IPS DF 19.7 (cell line): ENCODE data around the gene GNG14.
"Not testable (repeated sequence)": the region's sequence is repeated elsewhere in the genome, so short reads cannot be mapped to it uniquely, and the experiment has no call there.

Source experiments
- DNase-seq: peaks from one replicate; pipeline ENCODE4 v3.0.0-alpha.2; 2013; ENCODE audit warnings: low read depth, low spot score

The GNG14 gene

DNA sequence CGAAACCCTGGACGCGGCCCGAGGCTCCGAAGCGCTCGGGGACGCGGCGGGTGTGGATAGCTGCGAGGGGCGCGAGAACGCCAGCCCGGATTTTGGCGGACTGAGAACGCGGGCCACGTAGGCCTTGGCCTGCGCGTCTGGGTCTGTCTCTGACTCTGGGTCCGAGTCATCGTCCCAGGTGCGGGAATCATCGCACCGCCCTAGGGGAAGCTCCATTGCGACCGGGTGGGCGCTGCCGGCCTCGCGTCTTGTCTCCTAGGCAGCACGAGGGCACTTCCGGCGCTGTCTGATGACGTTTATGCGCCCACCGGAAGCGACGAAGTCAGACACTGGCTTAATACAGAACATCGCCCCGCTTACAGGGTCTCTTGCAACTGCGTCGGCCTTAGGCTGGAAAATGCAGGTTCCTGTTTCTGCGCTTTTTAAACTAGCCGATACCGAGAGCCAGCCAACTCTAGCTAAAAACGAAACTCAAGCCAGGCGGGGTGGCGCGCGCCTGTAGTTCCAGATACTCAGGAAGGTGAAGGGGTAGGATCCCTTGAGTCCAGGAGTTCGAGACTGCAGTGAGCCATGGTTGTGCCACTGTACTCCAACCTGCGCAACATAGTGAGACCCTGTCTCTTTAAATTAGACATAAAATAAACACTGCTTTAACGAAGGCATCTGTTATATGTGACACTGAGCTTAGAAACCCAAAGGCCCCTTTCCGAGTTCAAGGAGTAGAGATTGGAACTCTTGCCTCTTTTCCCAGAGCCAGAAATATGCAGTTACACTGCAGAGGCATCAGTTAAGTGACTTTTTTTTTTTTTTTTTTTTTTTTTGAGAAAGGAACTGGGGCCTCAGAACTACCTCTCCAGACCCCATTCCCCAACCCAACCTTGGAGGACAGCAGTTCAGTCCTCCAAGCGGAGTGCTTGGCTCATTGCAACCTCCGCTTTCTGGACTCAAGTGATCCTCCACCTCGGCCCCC, 8.9 kb downstream of the GNG14 start, which contains the start of gene FBXW9:
TSS of gene FBXW9 (minus strand) at position 266 of the 970 bp plus-strand sequence. CDS start at position 216, 50 bp downstream.
- DNase-seq, result no peak

DNA sequence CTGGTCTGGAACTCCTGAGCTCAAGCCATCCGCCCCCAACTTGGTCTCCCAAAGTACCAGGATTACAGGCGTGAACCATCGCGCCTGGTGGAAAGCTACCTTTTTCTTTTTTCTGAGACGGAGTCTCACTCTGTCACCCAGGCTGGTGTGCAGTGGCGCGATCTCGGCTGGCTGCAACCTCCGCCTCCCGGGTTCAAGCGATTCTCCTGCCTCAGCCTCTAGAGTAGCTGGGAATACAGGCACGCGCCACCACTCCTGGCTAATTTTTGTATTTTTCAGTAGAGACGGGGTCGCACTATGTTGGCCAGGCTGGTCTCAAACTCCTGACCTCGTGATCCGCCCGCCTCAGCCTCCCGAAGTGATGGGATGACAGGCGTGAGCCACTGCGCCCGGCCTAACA, 9.6 kb downstream of the GNG14 start:
- DNase-seq, result not testable (repeated sequence)

DNA sequence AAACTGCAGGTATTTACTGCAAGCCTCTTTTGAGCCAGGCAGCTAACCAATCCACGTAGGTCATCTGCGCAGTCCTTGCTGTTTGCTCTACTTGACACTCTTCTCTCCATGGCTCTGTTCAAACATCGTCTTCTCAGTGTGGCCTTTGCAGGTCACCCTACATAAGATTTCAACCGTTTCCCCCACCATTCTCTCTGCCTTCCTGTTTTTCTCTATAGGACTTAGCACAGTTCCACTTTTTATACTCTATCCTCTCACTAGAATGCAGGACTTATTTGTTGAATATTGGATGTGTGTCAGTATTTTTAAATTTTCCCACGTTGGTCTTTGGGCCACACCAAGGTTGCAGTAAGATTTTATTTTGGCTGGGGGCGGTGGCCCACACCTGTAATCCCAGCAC, 10.3 kb downstream of the GNG14 start:
- no peak for DNase-seq

DNA sequence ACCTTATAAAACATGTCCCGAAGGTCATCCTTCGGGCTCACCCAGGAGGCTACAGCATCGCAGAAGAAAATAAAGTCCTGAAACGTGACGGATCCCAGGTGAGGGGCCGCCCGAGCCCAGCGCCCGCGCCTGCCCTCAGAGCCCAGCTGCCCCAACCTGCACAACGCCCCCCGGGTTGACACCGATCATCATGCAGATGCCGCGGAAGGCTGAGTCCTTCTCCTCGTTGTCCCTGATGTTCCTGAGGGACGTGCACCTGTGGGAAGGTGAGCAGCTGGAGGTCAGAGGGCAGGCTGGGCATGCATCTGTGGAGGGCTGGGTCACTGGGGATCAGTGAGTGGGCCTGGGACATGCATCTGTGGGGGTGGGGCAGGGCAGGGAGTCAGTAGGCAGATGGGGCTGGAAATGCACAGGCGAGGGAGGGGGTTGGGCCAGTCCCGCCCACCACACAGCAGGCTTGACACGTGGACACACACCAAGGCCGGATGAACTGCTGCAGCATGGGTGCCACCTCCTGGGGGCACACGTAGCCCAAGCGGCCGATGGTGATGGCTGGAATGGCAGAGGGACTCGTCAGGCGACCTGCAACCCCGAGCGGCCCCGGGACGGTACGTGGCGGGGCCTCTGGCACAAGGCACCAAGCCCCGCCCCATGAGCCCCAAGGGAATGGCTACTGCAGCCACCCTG, 13.9 kb downstream of the GNG14 start:
- no peak for DNase-seq

DNA sequence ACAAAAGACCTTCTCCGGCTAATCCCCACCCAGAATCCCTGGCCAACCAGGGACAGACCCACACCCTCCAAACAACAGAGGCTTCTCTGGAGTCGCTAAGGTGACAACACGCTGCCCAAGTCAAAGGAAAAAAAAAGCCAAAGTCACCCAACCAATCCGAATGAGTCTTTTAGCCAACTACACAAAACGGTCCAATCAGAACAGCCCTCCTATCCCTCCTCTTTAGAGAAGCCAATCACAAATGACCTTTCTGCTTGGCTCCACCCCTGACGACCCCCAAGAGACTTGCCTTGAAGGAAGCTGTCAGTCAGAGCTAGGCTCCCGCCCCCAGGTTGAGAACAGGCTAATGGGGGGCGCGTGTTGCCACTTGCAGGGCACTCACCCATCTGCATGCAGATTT, 15.2 kb downstream of the GNG14 start:
- peak; percentile 87 for DNase-seq

DNA sequence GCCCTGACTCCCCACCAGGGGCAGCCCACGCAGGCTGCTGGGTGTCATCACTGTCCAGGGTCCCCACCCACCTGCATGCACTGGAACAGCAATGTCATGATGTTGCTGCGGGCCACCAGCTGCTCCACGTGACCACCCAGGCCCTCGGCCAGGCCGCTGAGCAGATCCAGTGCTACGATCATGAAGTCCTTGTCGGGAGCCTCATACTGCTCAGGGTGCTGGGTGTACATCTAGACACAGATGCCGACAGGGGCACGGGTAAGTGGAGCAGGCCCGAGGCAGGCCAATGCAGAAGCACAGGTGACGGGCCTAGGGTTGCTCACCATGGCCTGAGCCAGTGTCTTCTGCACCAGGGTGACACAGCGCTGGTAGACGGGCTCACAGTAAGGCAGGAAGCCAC, 17.4 kb downstream of the GNG14 start:
- no peak for DNase-seq

DNA sequence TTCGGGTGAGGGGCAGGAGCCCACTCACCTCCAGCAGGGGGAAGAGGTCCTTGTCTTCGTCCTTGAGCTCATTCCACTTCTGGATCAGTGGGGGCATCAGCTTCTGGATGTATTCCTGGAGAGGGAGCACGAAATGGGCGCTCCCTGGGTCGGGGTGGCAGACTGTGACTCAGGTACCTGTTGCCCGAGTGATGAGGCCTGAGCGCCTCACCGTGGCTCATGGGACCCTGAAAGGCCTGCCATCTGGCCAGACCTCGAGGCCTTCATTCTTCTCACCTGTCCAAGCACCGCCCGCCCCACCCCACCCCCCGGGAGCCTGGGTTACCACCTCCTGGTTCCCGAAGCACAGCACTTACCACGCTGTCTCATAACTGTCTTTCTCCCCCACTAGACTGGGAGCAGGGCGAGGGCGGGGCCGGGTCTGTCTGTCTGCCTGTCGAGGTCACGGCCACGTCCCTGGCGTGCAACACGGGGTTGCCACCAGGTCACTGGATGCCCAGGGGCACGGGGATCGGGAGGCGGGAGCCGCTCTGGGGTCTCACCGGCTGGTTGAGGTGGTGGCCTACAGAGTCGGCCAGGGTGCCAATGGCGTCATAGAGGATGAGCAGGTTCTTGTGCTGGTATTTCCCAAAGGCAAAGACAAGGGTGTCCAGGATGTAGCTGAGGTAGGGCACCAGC, 18.0 kb downstream of the GNG14 start:
- no peak for DNase-seq

DNA sequence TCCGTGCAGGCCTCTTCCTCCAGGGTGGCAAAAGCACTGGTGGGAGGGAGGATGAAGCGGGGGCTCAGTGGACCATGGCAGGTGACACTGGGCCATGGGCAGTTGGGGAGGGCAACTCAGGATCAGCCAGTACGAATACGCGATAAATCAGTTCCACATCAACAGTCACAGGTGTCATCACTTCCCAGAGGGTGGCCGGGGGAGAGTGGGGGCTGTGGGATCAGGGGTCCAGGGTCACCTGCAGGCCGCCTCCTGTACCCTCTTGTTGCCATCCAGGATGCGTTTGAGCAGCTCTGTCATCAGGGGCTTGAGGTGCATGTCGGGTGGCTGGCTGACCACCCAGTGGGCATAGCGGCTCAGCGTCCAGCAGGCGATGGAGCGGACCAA, 18.5 kb downstream of the GNG14 start:
- DNase-seq, result no peak

DNA sequence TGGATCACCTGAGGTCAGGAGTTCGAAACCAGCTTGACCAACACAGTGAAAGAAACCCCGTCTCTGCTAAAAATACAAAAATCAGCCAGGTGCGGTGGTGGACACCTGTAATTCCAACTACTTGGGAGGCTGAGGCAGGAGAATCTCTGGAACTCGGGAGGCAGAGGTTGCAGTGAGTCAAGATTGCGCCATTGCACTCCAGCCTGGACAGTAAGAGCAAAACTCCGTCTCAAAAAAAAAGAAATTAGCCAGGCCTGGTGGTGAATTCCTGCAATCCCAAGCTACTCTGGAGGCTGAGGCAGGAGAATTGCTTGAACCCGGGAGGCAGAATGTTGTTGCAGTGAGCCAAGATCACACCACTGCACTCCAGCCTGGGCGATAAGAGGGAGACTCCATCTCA, 20.8 kb downstream of the GNG14 start:
- DNase-seq, result no peak

DNA sequence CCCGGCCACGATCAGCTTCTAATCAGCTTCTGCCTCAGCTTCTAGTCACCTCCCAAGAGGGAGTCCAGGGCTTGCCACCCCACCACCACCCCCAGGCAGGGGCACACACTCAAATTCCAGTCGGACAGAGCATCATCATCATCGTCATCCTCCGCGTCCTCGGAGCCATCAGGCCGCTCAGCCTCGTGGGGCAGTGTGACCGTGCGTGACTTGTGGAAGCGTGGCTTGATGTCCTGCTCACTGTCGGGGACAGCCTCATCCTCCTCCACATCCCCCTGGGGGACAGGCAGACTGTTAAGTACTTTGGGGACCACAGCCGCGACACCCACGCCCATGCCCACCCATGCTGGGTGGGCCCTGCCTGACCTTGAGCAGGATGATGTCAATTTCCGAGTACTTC, 23.4 kb downstream of the GNG14 start:
- no peak for DNase-seq

DNA sequence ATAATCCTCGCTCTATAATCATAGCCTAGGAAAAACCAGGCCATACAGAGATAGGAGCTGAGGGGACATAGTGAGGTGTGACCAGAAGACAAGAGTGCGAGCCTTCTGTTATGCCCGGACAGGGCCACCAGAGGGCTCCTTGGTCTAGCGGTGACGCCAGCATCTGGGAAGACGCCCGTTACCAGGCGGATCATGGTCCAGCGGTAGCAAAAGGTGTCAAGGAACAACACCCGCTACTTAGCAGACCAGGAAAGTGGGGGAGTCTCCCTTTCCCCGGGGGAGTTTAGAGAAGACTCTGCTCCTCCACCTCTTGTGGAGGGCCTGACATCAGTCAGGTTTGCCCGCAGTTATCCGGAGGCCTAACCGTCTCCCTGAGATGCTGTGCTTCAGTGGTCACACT, 24.3 kb downstream of the GNG14 start:
- not testable (repeated sequence) for DNase-seq

DNA sequence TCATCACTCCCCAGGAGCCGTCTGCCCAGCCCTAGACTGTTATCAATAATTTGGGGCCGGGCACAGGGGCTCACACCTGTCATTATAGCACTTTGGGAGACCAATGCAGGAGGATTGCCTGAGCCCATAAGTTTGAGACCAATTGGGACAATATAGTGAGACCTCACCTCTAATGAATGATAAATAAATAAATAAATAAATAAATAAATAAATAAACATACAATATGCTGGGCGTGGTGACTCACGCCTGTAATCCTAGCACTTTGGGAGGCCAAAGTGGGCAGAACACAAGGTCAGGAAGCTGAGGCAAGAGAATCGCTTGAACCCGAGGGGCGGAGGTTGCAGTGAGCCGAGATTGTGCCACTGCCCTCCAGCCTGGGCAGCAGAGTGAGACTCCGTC, 25.5 kb downstream of the GNG14 start:
- not testable (repeated sequence) for DNase-seq

DNA sequence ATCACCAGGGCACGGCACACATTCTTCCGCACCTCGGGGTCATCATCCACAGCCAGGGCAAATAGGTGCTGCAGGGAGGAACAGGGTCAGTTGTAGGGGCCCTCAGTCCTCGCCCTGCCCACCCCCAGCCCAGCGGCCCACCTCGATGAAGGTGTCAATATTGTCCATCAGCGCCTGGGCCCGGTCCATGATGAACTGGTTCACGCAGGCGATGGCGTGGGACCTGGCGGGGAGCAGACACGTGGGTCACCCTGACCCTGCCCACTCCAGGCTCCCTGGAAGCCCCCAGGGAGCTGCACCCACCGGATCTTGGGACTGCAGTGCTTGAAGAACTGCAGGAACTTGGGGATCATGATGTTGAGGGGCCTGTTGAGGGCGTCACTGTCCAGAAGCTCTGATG, 27.3 kb downstream of the GNG14 start:
- DNase-seq, result no peak

DNA sequence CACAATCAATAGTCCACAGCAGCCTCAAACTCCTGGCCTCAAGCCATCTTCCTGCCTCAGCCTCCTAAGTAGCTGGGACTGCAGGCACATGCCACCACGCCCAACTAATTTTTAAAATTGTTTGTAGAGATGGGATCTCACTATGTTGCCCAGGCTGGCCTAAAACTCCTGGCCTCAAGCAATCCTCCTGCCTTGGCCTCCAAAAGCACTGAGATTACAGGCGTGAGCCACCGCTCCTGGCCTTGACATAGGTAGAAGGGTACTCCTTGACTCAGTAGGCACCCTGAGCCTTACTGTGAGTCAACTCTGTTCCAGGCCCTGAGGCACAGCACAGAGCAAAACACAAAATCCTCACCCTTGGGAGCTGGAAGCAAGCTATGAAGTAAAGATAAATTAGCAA, 28.1 kb downstream of the GNG14 start:
- no peak for DNase-seq

DNA sequence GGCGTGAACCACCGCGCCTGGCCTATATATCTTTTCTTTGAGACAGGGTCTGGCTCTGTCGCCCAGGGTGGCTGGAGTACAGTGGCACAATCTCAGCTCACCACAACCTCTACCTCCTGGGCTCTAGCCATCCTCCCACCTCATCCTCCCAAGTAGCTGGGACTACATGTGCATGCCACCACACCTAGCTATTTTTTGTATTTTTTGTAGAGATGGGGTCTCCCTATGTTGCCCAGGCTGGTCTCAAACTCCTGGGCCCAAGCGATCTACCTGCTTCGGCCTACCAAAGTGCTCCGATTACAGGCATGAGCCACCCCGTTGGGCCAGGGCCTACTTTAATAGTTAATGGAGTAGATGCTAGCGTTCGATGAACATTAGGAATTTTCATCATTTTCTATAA, 32.5 kb downstream of the GNG14 start:
- no peak for DNase-seq

DNA sequence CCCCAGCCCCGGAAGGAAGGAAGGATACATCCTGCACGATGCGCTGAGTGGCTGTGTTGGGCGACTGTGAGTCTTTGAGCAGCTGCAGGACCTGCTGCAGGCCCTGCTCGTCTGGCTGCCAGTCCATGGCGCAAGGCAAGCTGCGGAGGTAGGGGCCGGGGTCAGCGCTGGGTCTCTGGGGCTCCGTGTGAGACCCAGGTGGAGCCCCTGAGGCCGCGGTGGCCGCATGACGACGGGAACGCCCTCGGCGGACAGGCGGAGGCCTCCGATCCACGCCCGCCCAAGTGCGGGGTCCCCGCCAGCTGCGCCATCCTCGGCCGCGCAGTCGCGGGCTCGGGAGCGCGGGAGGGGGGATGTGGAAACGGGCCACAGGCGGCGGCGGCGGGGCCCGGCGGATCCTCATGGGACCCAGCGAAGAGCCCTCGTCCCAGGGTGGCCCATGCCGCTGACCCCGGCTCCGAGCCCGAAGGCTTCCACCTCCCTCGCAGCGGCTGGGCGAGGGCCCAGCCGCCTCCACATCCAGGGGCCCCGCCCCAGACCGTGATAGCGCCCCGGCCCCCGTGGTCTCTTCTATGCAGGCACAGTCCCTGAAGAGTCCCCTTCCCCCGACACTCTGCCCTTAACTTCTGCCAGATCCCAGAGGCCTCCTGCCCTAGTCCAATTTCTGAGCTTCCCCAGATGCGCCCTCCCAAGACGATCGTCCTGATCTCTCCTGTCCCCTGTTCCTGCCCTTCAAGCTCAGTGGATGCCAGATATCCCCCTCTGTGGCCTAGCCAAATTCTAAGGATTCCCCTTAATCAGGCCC, 33.3 kb downstream of the GNG14 start:
- DNase-seq, result no peak

DNA sequence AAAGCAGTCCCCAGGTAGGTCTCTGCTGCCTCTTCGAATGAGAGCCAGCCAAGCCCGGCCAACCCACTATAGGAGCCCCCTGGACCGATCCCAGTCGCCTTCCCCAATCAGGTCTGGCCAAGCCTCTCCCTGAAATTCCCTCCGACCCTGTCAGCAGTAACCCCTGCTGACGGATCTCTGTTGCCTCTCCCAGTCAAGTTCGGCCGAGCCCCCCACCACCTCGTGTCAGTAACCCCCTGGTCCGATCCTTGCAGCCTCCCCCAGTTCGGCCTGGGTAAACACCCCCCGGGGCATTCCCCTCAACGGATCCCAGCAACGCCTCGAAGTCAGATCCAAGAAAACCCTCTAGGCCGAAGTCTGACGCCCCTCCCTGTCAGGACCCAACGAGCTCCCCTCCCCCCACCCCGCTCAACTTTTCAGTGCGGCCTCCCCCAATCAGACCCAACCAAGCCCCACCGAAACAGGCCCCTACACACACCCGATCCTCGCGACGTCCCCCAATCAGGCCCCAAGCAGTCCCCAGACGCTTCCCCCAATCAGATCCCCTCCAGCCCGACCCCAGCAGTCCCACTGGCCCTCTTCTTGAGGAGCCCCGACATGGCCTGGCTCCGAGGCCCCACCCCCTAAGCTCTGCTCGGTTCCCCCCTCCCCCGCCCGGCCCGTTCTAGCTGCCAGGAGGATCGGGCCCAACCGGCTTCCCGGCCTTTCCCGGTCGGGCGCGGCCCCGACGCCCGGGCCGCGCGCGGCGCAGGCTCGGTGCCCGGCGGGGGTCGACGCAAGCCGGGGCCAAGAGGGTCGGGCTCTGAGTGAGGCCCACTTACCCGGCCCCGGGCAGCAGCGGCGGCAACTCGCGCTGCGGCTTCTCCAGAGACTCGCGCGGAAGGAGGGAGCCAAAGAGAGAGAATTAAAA, 34.1 kb downstream of the GNG14 start:
- no peak for DNase-seq

DNA sequence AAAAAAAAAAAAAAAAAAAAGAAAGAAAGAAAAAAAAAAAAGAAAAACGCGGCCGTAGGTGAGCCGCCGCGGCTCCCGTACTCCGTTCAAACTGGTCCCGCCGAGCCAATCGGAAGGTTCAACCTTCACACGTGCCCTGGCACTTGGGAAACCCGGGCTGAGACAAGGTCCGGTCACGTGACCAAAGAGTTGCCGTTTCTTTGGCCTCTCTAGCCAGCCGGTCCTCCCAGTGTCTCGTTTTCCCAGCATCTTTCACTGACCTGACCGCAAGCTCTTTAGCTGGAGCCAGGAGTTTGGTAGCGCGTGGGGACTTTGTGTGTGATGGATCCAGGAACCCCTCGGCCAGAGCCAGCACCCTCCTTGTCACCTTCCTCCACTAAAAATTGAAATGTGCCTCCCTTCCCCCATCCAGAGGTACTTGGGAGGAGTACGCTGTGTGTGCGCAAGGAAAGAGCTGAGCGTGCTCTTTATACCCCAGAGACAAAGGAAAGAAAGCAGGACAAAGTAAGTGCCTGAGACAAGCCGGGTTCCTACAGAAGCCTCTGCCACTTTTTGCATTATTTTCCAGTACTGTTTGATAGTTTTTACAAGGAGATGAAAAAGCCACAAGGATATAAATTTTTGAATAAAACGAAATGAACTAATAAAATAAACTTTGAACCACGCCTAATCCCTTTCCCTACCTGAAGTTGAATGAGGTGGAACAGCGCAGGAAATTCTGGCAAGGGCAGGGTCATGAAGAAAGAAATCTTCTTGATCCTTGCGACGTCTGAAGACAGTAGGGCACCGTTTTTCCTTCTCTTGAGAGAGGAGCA, 35.0 kb downstream of the GNG14 start:
- DNase-seq, result peak; percentile 98

DNA sequence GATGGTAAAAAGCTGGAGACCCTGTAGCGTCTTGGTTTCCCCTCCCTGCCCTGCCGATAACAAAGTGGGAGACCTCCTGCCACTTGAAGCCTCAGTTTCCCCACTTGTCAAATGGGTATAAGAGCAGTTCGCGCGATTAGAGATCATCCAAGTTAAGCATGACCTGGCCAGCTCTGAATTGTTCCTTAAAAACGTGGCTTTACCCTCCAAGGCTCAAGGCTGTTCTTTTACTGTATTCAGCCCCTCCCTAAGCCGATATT, 35.5 kb downstream of the GNG14 start:
- DNase-seq, result no peak
